K562 (cell line): ENCODE measurements around the gene AP3S2. TPM values are rescaled to one million over a fixed set of nuclear protein-coding genes. Genes with fewer than 3 reads are reported as not detected.

Source experiments
- ATAC-seq: fragments of 200-7000 bp; cut with Tn5 transposase; 3 replicates; pipeline ENCODE4 v1.9.1; 2020; ENCODE audit warnings: moderate library complexity
- BruUV-seq: library from RNA; stranded (reverse); fragments of 400-500 nt; replicated peaks from 2 replicates; lab custom pipeline; 2021; lab: Mats Ljungman, UMichigan
- CTCF ChIA-PET: fragments of 300-600 bp; formaldehyde crosslinking; extraction: SDS; loops from one replicate; lab custom pipeline; 2021; ENCODE audit warnings: low intra/inter-chr PET ratio; lab: Yijun Ruan, JAX
- POLR2A ChIA-PET: fragments of 300-600, 350-650 bp; sonication (Branson Sonifier 250); formaldehyde crosslinking; extraction: SDS; loops from one replicate; lab custom pipeline; 2021; ENCODE audit warnings: antibody characterized with exemption, inconsistent platforms; lab: Yijun Ruan, JAX
- DNase-seq, 4 experiments: peaks; one replicate each; pipeline versions ENCODE4 v3.0.0 to v3.0.0-alpha.2; 2011 to 2018; ENCODE audit warnings: low spot score in 3 of 4, mixed read lengths in 3 of 4; ENCODE audit errors: extremely low read depth in 1 of 4
- FAIRE-seq: peaks from 2 replicates; lab custom pipeline; 2011; peaks lifted over from hg19 to GRCh38; lab: Jason Lieb, UNC
- H2AFZ ChIP-seq: 2 replicates; pipeline ENCODE4 v1.6.0; 2011; ENCODE audit warnings: low read depth, low read length, control low read depth, inconsistent platforms
- H3K27ac ChIP-seq: fragments of 200-600 bp; 3 replicates; pipeline ENCODE4 v1.8.0; 2011; ENCODE audit warnings: low read depth, mild to moderate bottlenecking, control low read depth, inconsistent platforms, low read length, moderate library complexity, mixed read lengths; ENCODE audit errors: extremely low read depth
- H3K27me3 ChIP-seq, 2 experiments: fragments of 300-600 bp in 1 of 2; 2 replicates in 1 of 2; 3 replicates in 1 of 2; pipeline versions ENCODE4 v1.6.0 to v1.8.0; 2011; ENCODE audit warnings: inconsistent platforms in 2 of 2, low read length in 2 of 2, mild to moderate bottlenecking in 1 of 2, mixed read lengths in 1 of 2, moderate library complexity in 1 of 2; ENCODE audit not compliant: control insufficient read depth in 2 of 2, insufficient read depth in 2 of 2
- H3K36me3 ChIP-seq: fragments of 300-600 bp; 3 replicates; pipeline ENCODE4 v1.8.0; 2011; ENCODE audit warnings: mild to moderate bottlenecking, low read length, inconsistent platforms; ENCODE audit not compliant: control insufficient read depth, insufficient read depth
- H3K4me1 ChIP-seq, 2 experiments: fragments of 200-600 bp in 1 of 2; replicated peaks in 1 of 2; 2 replicates in 1 of 2; 3 replicates in 1 of 2; pipeline versions ENCODE4 v1.5.1 to v1.8.0; 2011; ENCODE audit warnings: inconsistent platforms in 2 of 2, low read length in 2 of 2, mild to moderate bottlenecking in 1 of 2, mixed read lengths in 1 of 2, moderate library complexity in 1 of 2; ENCODE audit not compliant: control insufficient read depth in 2 of 2, insufficient read depth in 2 of 2
- H3K4me2 ChIP-seq: 2 replicates; pipeline ENCODE4 v1.6.1; 2011; ENCODE audit warnings: low read length, control low read depth, inconsistent platforms, mixed read lengths; ENCODE audit not compliant: insufficient read depth
- H3K4me3 ChIP-seq: fragments of 200-600 bp; sonication (generic), shearing (Covaris generic); 2 replicates; pipeline ENCODE4 v1.5.1; 2016; ENCODE audit warnings: control low read depth, inconsistent platforms
- H3K79me2 ChIP-seq: fragments of 200-600 bp; 3 replicates; pipeline ENCODE4 v1.8.0; 2011; ENCODE audit warnings: low read length, inconsistent platforms; ENCODE audit not compliant: control insufficient read depth, insufficient read depth
- H3K9ac ChIP-seq, 2 experiments: 2 replicates each; pipeline versions ENCODE4 v1.6.0 to v1.6.1; 2011; ENCODE audit warnings: low read depth in 2 of 2, low read length in 2 of 2, control low read depth in 1 of 2, inconsistent platforms in 1 of 2, mild to moderate bottlenecking in 1 of 2, mixed read lengths in 1 of 2; ENCODE audit not compliant: insufficient read depth in 1 of 2
- H3K9me1 ChIP-seq: one replicate; pipeline ENCODE4 v1.6.0; 2011; ENCODE audit warnings: inconsistent platforms, mild to moderate bottlenecking, low read length, moderate library complexity; ENCODE audit not compliant: control insufficient read depth, insufficient read depth
- H3K9me3 ChIP-seq: replicated peaks from 2 replicates; pipeline ENCODE4 v1.5.1; 2011; ENCODE audit warnings: low read depth, low read length, inconsistent platforms; ENCODE audit not compliant: control insufficient read depth, insufficient read depth
- H4K20me1 ChIP-seq: replicated peaks from 2 replicates; pipeline ENCODE4 v1.6.1; 2011; ENCODE audit warnings: low read length, inconsistent platforms, mixed read lengths; ENCODE audit not compliant: control insufficient read depth, insufficient read depth
- DDX20 ChIP-seq: fragments of 450-650 bp; IDR thresholded peaks from 2 replicates; pipeline ENCODE4 v1.6.1; 2016; ENCODE audit warnings: missing genetic modification characterization, low read depth, mild to moderate bottlenecking, missing compliant biosample characterization, moderate library complexity
- STAG1 ChIP-seq: sonication (generic); formaldehyde crosslinking; IDR thresholded peaks from 2 replicates; pipeline ENCODE4 v1.5.0; 2020; ENCODE audit warnings: missing genetic modification reagents, borderline replicate concordance
- ZNF23 ChIP-seq: fragments of 250-450 bp; sonication (Bioruptor Pico); IDR thresholded peaks from 2 replicates; pipeline ENCODE4 v1.4.0; 2020; ENCODE audit warnings: mild to moderate bottlenecking
- WGBS: fragments of 100-300 bp; shearing (Covaris generic); methylation state at CpG from one replicate; pipeline ENCODE4 v1.1.6; 2016; ENCODE audit warnings: low coverage, mixed read lengths; ENCODE audit not compliant: insufficient coverage; ENCODE audit errors: missing lambda C conversion rate; 5-methylcytosine and 5-hydroxymethylcytosine counted together
- in situ Hi-C: fragments of 300-500 bp; cut with MboI; formaldehyde crosslinking; loops from 4 replicates; pipeline ENCODE4 v1.15.0; 2018; ENCODE audit warnings: inconsistent platforms, mixed read lengths
- intact Hi-C: fragments of 100-400 bp; cut with micrococcal nuclease; formaldehyde crosslinking; loops from 2 replicates; pipeline ENCODE4 v1.14.2; 2022
- polyA plus RNA-seq, 8 experiments: library from polyadenylated mRNA; depleted of rRNA in 4 of 8; stranded (reverse) in 5 of 8; unstranded in 3 of 8; fragments of >200 nt; fragmentation: Nextera tagmentation in 2 of 8; fragmentation: Illumina TruSeq in 1 of 8; extraction: Ambion mirVana in 2 of 8; extraction: Trizol in 1 of 8; gene quantifications; 2 replicates each; pipeline versions ENCODE4 v1.2.1 to v1.2.3, GENCODE V29; 2011 to 2014; ENCODE audit warnings: inconsistent platforms in 1 of 8, missing spikeins in 1 of 8
- total RNA-seq, 7 experiments: library from RNA; depleted of rRNA in 6 of 7; stranded (reverse); fragments of >200 nt in 6 of 7; fragmentation: Illumina TruSeq in 2 of 7; extraction: Trizol in 2 of 7; gene quantifications; 2 replicates each; pipeline versions ENCODE4 v1.2.1 to v1.2.3, GENCODE V29; 2011 to 2021; ENCODE audit warnings: low replicate concordance in 1 of 7
- TF ChIP-seq, protein P1 (sequence below): sonication (generic); formaldehyde crosslinking; IDR thresholded peaks from 2 replicates; pipeline ENCODE4 v1.8.0; 2023; ENCODE audit warnings: missing genetic modification reagents, mild to moderate bottlenecking, borderline replicate concordance

The AP3S2 gene
- total and polyA plus RNA-seq, 9 of the 15 experiments (the other 6 are each of a cell fraction or from before 2014, with no cell fraction given) = 16.4 to 54.1 (median 37.4) TPM

DNA sequence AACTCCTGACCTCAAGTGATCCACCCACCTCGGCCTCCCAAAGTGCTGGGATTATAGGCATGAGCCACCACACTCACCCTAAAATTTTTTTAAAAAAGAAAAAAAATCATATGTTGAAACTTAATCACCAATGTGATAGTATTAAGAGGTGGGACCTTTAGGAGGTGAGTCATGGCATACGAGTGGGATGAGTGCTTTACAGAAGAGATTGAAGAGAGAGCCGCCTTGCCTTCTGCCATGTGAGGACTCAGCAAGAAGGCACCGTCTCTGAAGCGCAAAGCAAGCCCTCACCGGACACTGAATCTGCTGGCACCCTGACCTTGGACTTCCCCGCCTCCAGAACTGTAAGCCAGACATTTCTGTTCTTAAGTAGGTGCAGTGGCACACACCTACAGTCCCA lies 13.5 kb upstream of the AP3S2 start:
- no TSS peak for BruUV-seq
- ATAC-seq (no peak), DNase-seq (no peak), FAIRE-seq (no peak)
- H3K27me3 ChIP-seq = peaks cover 0 to 21% of the 10 kb centered on the region in 2 experiments; a peak in 2 of 5 replicates
- TF ChIP-seq ZNF23 (no peak), DDX20 (tag) (no peak), STAG1 (no peak)
- TF ChIP-seq, protein P1, sequence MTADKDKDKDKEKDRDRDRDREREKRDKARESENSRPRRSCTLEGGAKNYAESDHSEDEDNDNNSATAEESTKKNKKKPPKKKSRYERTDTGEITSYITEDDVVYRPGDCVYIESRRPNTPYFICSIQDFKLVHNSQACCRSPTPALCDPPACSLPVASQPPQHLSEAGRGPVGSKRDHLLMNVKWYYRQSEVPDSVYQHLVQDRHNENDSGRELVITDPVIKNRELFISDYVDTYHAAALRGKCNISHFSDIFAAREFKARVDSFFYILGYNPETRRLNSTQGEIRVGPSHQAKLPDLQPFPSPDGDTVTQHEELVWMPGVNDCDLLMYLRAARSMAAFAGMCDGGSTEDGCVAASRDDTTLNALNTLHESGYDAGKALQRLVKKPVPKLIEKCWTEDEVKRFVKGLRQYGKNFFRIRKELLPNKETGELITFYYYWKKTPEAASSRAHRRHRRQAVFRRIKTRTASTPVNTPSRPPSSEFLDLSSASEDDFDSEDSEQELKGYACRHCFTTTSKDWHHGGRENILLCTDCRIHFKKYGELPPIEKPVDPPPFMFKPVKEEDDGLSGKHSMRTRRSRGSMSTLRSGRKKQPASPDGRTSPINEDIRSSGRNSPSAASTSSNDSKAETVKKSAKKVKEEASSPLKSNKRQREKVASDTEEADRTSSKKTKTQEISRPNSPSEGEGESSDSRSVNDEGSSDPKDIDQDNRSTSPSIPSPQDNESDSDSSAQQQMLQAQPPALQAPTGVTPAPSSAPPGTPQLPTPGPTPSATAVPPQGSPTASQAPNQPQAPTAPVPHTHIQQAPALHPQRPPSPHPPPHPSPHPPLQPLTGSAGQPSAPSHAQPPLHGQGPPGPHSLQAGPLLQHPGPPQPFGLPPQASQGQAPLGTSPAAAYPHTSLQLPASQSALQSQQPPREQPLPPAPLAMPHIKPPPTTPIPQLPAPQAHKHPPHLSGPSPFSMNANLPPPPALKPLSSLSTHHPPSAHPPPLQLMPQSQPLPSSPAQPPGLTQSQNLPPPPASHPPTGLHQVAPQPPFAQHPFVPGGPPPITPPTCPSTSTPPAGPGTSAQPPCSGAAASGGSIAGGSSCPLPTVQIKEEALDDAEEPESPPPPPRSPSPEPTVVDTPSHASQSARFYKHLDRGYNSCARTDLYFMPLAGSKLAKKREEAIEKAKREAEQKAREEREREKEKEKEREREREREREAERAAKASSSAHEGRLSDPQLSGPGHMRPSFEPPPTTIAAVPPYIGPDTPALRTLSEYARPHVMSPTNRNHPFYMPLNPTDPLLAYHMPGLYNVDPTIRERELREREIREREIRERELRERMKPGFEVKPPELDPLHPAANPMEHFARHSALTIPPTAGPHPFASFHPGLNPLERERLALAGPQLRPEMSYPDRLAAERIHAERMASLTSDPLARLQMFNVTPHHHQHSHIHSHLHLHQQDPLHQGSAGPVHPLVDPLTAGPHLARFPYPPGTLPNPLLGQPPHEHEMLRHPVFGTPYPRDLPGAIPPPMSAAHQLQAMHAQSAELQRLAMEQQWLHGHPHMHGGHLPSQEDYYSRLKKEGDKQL = no peak
- H3K4me1 ChIP-seq = peaks cover 9 to 14% of the 10 kb centered on the region in 2 experiments; a peak in 3 of 5 replicates
- H2AFZ ChIP-seq = no peak overlapping the region
- ChIA-PET POLR2A (no interaction called here), CTCF (no interaction called here)
- intact Hi-C loops = no loop called here
- H3K9ac ChIP-seq = no peak overlapping the region
- H3K36me3 ChIP-seq = no peaks in the 10 kb centered on the region
- H3K9me3 ChIP-seq = no peaks in the 10 kb centered on the region
- H4K20me1 ChIP-seq = no peaks in the 10 kb centered on the region
- in situ Hi-C loops = no loop called here
- no peaks in the 10 kb centered on the region for H3K79me2 ChIP-seq
- H3K27ac ChIP-seq = no peak overlapping the region
- no peak overlapping the region for H3K4me2 ChIP-seq
- no peak overlapping the region for H3K4me3 ChIP-seq
- H3K9me1 ChIP-seq = no peaks in the 10 kb centered on the region
- WGBS = 33% methylated on average over 7 of the region's 7 CpGs
